Spleen (tissue), 7 donors: ENCODE results near the gene PRDX5.

Experiments
- CTCF ChIP-seq, 11 experiments: fragments of 200-600 bp in 7 of 11; fragments of 450-650 bp in 4 of 11; sonication (generic) in 4 of 11; IDR thresholded peaks in 8 of 11; conservative IDR thresholded peaks in 3 of 11; 1 replicate in 7 of 11; 2 replicates in 4 of 11; pipeline versions ENCODE4 v1.4.0 to v1.8.0; 2016 to 2021; ENCODE audit warnings: antibody characterized with exemption in 11 of 11, inconsistent platforms in 4 of 11, mild to moderate bottlenecking in 1 of 11
- POLR2A ChIP-seq, 3 donors: fragments of 450-650 bp; IDR thresholded peaks; one replicate each; pipeline ENCODE4 v1.5.1; 2017; ENCODE audit warnings: antibody characterized with exemption in 3 of 3, mild to moderate bottlenecking in 1 of 3
- donor health status: DM: no; HTN: no; CAD: no; lungs with moderate emphysema.
- donor health status: DM: no; HTN: no; CAD: no.
- donor health status: DM: no; HTN: no; CAD: no.

- TF ChIP-seq CTCF (IDR thresholded peaks at IDR 0.05 in 8 of 11, conservative IDR thresholded peaks at IDR 0.05 in 3 of 11) (no peak), POLR2A (IDR thresholded peaks at IDR 0.05) (no peak)
Observed at GRCh38 chr11:64341429-64341828, 23.5 kb downstream of the PRDX5 start.
